ENCODE data around the gene CRYL1. TPM values are rescaled to one million over a fixed set of nuclear protein-coding genes. Genes with fewer than 3 reads are reported as not detected.
A peak's percentile ranks its signal among the peaks of the same experiment; 100 is the strongest.

Gene CRYL1
- total RNA-seq, 1 donor, result 21.3 TPM

- no peak for TF ChIP-seq CTCF (IDR thresholded peaks at IDR 0.05; ENCODE audit: insufficient read depth, low read length)
- peak; percentile 47 for DNase-seq (ENCODE audit: low read depth)
- no peak overlapping the region for H3K4me3 ChIP-seq (ENCODE audit: low read depth, low read length)
Measured at GRCh38 chr13:20400774-20401173, 124.9 kb downstream of the CRYL1 start.

DNA sequence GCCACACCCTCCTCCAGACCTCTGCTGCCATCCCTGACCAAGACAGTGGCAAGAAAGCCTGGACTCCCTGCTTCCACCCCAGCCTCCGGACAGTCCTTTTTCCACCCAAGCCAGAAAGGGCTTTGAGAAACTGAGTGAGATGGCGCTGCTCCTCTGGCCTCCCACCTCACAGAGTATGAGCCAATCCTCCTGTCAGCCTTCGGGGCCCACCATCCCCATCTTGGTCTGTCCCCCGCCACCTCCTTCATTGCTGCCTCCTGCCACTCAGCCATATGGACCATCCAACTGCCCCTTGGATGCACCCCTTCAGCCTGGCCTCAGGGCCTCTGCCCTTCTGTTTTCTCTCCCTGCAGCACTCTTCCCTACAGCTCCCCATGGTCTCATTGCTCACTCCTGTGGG is 125.7 kb downstream of the CRYL1 start:
- DNase-seq (ENCODE audit: low read depth), result no peak
- no peak for TF ChIP-seq CTCF (IDR thresholded peaks at IDR 0.05; ENCODE audit: insufficient read depth, low read length)
- no peak overlapping the region for H3K4me3 ChIP-seq (ENCODE audit: low read depth, low read length)

DNA sequence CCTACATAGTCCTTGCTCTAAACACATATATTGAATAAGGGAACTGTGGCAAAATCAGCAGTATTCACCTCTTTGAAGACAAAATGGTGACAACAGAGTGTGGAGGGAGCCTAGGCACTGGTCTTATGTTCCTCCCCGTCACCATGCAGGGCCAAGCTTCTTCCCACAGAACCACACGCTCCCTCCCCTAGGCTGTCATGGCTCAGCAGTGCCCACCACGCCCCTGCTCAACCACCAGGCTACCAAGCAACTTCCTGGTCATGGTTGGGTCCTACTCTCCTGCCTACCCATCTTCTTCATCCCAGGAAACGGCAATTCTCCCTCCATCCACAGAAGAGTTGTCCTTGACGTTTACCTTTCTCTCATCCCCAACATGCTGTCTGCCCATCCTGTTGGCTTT is 126.1 kb downstream of the CRYL1 start:
- no peak for TF ChIP-seq CTCF (IDR thresholded peaks at IDR 0.05; ENCODE audit: insufficient read depth, low read length)
- DNase-seq (ENCODE audit: low read depth), result no peak
- no peak overlapping the region for H3K4me3 ChIP-seq (ENCODE audit: low read depth, low read length)

- DNase-seq (ENCODE audit: low read depth), result no peak
- H3K4me3 ChIP-seq (ENCODE audit: low read depth, low read length), result no peak overlapping the region
- TF ChIP-seq CTCF (IDR thresholded peaks at IDR 0.05; ENCODE audit: insufficient read depth, low read length), result no peak
Measured at GRCh38 chr13:20398459-20398858, 127.2 kb downstream of the CRYL1 start.

GRCh38 chr13:20397896-20398295 is 127.8 kb downstream of the CRYL1 start:
- no peak for TF ChIP-seq CTCF (IDR thresholded peaks at IDR 0.05; ENCODE audit: insufficient read depth, low read length)
- no peak overlapping the region for H3K4me3 ChIP-seq (ENCODE audit: low read depth, low read length)
- no peak for DNase-seq (ENCODE audit: low read depth)

DNA sequence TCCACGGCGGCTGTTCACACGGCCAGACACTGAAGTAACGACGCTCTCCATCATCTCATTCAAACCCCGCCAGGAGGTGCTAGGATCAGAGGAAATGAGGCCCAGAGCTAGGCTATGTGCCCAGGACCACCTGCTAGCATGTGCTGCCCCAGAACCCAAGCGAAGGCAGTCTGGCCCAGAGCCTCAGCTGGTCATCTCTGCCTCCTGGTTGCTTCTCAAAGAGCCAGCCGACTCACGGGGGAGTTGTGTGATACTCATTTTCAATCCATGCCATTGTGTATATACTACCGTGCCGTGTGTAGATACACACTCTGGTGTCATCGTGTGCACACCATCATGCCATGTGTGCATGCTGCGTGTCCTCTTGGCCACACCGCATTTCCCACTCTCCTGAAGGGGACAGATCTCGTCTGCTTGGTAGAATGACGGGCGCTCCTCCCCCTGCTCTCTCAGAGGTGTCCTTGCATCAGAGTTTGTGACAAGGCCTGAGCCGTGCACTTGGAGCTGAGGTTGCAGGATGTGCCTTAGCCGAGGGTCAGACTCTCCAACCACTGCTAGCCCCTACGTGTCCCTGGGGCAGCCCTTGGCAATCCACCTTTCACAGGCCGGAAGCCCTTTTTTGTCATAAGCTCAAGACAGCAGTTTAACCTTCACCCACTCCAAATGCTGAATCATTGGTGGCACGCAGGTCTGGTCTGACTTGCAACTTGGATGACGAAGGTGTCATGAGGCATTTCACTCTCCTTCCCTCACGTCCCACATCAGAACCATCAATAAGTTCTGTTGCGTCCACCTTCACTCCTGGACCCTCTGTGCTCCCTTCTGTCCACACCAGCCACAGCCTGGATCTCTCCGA is 130.4 kb downstream of the CRYL1 start:
- no peak overlapping the region for H3K4me3 ChIP-seq (ENCODE audit: low read depth, low read length)
- TF ChIP-seq CTCF (IDR thresholded peaks at IDR 0.05; ENCODE audit: insufficient read depth, low read length), result no peak
- DNase-seq (ENCODE audit: low read depth), result no peak

DNA sequence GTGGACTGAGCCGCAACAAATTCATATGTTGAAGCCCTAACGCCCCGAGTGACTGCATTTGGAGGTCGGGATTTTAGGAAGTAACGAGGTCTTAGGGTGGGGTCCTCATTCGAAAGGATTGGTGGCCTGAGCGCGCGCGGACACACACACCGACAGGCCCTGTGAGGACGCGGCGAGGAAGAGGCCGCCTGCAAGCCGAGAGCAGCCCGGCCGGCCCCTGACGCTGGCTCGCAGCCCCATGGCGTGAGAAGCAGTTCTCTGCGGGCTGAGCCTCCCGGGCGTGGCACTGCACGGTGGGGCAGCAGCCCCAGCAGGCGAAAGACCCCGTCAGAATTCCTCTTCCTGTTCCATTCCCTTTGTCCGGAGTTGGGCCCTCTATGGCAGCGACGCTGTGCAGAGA is 131.2 kb downstream of the CRYL1 start:
- no peak overlapping the region for H3K4me3 ChIP-seq (ENCODE audit: low read depth, low read length)
- no peak for TF ChIP-seq CTCF (IDR thresholded peaks at IDR 0.05; ENCODE audit: insufficient read depth, low read length)
- no peak for DNase-seq (ENCODE audit: low read depth)

Data from fibroblast of the aortic adventitia (primary cell).